GM12875 (cell line): Measurements from ENCODE around the gene UST.

Source experiments
- H3K4me3 ChIP-seq: one replicate; pipeline ENCODE4 v1.5.1; 2011; ENCODE audit warnings: low read depth, low read length, control low read depth
- TF ChIP-seq, protein P1 (sequence below): IDR thresholded peaks from 2 replicates; pipeline ENCODE4 v1.5.1; 2011; ENCODE audit warnings: low read depth, mild to moderate bottlenecking, control low read depth, inconsistent platforms, low read length, moderate library complexity, borderline replicate concordance; ENCODE audit not compliant: insufficient read depth

UST gene

DNA sequence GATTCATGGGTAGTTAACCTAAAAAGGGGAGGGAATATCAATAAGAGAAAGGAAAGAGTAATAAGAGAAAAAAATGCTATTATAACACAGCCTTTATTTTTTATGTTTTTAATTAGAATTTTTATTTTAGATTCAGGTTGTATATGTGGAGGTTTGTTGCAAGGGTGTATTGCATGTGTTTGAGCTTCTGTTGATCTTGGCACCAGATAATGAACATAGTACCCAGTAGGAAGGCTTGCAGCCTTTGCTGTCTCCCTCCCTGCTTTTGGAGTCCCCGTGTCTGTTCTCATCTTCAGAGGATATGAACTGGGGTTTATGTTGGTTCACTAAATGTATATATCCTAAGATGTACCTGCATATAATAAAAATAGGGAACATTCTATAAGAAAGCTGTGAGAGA is 250.0 kb downstream of the UST start:
- TF ChIP-seq, protein P1, sequence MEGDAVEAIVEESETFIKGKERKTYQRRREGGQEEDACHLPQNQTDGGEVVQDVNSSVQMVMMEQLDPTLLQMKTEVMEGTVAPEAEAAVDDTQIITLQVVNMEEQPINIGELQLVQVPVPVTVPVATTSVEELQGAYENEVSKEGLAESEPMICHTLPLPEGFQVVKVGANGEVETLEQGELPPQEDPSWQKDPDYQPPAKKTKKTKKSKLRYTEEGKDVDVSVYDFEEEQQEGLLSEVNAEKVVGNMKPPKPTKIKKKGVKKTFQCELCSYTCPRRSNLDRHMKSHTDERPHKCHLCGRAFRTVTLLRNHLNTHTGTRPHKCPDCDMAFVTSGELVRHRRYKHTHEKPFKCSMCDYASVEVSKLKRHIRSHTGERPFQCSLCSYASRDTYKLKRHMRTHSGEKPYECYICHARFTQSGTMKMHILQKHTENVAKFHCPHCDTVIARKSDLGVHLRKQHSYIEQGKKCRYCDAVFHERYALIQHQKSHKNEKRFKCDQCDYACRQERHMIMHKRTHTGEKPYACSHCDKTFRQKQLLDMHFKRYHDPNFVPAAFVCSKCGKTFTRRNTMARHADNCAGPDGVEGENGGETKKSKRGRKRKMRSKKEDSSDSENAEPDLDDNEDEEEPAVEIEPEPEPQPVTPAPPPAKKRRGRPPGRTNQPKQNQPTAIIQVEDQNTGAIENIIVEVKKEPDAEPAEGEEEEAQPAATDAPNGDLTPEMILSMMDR, result no peak
- no peak overlapping the region for H3K4me3 ChIP-seq

DNA sequence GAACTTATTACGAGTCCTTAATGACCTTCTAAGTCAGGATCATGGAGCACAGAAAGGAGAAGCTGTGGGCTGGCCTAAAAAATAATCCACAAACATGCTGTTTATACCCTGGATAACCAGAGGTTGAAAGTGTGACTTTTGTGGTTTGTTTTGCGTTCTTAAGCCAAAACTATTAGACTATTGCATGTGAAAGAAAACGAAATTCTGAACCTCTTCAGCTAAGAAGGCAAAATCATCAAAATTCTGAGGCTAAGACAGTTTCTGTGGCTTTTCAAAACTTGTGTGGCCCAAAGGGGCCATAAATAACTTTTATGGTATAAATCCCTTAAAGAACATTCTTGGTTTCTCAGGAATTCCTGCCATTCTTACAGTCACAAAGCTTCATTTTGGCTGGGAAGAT is 251.0 kb downstream of the UST start:
- TF ChIP-seq, protein P1, result no peak
- H3K4me3 ChIP-seq, result no peak overlapping the region

DNA sequence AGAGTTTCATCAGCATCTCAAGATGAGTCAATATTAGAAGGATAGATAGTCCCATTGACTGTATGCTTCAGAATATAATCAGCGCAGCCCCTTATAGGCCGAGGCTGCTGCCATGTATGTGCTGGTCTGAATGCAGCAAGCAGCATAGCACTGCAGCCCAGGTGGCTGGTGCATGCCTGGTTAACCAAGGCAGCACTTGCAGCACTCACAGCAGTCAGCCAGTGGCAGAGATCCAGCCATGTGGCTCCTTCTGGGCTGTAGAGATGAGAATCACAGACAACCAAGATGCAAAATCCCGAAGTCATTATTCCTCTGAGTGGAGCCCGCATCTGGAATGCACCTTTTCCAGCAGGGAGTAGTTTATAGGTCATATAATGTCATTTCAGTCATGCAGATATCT is 251.9 kb downstream of the UST start:
- TF ChIP-seq, protein P1, result no peak
- no peak overlapping the region for H3K4me3 ChIP-seq

DNA sequence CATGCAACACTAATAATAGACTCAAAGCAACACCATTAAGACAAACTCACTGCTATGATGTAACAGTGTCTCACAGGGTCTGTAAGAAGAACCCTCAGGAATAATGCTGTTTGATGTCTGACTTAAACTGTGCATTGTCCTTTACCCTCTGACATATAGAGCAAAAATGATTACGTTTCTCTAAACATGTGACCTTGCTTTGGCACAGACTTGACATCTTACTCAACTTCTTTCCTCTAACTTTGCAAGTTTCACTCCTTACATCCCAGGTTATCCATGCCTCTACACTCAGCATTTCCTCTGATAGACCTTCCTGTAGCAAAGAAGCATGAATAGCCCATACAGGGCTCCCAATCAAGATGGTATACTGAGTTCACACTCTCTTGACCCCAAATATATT is 252.7 kb downstream of the UST start:
- no peak overlapping the region for H3K4me3 ChIP-seq
- TF ChIP-seq, protein P1, result no peak

DNA sequence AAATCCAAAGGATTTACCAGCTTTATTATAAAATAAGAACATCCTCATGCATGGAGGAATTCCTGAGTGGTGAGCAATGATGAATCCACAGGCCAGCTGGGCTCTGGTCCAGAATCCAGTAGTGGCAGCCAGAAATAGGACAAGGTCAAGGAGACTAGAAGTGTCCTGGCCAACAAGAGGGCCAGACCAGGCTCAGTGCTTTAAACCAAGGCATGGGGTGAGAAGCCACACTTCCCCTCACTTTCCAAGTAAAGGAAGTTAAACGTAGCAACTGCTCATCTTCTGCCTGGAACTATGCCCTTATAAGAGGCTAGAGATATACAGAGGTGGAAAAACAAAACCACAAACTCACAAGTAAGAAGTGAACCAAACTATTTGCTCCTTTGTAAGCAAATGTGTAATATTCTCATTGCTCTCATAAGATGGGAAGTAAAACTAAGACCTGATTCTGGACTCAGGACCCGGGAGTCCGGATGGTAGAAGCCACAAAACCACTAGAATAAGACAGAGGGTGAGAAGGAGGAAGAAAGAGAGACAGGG is 253.2 kb downstream of the UST start:
- TF ChIP-seq, protein P1, result no peak
- H3K4me3 ChIP-seq, result no peak overlapping the region

DNA sequence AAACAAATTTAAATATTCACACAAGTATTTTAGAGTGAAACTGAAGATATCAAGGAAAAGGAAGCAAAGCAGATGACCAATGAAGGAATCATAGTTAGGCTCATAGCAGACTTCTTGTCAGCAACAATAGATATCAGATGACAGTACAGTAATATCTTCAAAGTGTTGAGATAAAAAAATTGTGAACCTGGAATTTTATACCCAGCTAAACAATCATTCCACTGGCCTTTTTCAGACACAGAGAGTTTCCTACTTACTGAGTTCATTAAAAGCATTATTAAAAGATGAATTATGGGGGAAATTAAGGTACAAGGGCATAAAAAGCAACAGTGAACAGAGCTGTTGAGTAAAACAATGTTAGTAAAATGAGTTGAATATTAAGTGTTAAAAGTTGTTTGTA is 254.6 kb downstream of the UST start:
- H3K4me3 ChIP-seq, result no peak overlapping the region
- TF ChIP-seq, protein P1, result no peak

DNA sequence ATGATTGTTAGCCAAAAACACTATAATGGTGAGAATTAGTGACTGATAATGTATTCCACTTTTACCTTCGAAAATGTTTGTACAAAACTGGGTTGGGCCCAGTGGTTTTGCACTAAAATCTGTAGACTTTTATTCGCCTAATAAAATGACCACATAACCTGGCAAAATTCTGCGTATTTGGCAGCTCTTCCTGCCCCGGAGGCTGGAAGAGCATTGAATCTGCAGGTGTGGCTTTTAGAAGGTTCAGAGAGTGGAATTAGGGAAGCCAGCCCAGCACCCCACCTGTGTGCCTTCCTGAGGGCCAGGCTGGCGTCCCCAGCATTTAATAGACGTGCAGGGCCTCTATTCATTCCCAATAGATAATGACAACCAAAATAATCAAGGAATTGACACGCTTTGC is 256.7 kb downstream of the UST start:
- TF ChIP-seq, protein P1, result no peak
- no peak overlapping the region for H3K4me3 ChIP-seq
